C4-2B (cell line): Measurements from ENCODE around the gene OR52N1.

Source experiments
- H3K27ac ChIP-seq: fragments of 450-650 bp; 2 replicates; pipeline ENCODE4 v1.5.1; 2017
- ZFX ChIP-seq: fragments of 450-650 bp; IDR thresholded peaks from 2 replicates; pipeline ENCODE4 v1.6.1; 2017
- TF ChIP-seq, protein P1 (sequence below): fragments of 450-650 bp; conservative IDR thresholded peaks from 2 replicates; pipeline ENCODE4 v1.5.1; 2017; ENCODE audit warnings: mild to moderate bottlenecking

The OR52N1 gene

DNA sequence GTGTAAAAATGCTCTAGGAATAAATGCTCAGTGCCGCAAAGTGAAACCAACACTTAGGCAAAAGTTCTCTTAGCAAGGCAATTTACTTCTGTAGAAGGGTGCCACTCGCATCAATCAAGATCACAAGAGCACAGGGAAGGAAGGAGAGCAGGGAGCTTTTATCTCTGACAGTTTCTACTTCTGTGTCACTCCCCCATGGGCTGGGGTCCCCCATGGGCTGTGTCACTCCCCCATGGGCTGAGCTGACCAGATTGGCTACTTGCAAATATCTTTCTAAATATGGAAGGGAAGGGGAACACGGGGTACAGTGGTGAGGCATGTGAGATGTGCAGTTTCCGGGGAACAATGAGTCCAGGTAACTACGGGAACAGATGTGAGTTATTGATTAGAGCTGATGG, 18.1 kb upstream of the OR52N1 start:
- no peak for TF ChIP-seq ZFX
- TF ChIP-seq, protein P1, sequence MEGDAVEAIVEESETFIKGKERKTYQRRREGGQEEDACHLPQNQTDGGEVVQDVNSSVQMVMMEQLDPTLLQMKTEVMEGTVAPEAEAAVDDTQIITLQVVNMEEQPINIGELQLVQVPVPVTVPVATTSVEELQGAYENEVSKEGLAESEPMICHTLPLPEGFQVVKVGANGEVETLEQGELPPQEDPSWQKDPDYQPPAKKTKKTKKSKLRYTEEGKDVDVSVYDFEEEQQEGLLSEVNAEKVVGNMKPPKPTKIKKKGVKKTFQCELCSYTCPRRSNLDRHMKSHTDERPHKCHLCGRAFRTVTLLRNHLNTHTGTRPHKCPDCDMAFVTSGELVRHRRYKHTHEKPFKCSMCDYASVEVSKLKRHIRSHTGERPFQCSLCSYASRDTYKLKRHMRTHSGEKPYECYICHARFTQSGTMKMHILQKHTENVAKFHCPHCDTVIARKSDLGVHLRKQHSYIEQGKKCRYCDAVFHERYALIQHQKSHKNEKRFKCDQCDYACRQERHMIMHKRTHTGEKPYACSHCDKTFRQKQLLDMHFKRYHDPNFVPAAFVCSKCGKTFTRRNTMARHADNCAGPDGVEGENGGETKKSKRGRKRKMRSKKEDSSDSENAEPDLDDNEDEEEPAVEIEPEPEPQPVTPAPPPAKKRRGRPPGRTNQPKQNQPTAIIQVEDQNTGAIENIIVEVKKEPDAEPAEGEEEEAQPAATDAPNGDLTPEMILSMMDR, result no peak
- H3K27ac ChIP-seq, result no peak overlapping the region

DNA sequence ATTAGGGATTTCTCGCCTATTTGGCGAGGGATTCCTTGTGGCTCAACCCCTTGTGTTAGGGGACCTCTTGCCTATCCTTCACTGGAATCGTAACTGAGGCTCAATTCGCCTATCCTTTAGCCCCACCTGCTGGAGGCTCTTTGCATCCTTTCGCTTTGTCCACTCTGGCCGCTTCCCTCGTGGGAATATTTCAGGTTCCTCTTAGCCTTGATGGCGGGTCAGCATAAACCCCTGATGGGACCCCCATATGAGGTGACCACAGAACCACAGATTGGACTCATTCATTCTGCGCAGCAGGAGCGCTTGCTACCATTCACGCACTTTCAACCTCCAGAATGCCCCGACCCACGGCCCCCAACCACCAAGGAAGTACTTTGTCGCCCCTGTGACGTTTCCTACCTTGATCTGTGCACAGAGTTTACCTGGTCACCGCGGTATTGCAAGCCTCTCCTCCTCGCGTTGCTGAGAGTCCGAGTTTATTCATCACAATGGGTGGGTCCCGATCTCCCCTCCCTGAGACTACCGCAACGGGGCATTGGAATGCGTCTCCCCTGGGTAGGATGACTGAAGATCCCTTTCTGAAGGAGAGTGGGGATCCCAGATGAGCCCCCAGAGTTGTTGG, 17.5 kb upstream of the OR52N1 start, which contains the start of gene OR52N2:
OR52N2 (plus strand) TSS at position 425 of the 622 bp plus-strand sequence. CDS start 11,412 bp downstream, outside the sequence.
- no peak within 1 kb of the TSS for H3K27ac ChIP-seq
- TF ChIP-seq ZFX, result no peak
- TF ChIP-seq, protein P1, result peak; percentile 87

DNA sequence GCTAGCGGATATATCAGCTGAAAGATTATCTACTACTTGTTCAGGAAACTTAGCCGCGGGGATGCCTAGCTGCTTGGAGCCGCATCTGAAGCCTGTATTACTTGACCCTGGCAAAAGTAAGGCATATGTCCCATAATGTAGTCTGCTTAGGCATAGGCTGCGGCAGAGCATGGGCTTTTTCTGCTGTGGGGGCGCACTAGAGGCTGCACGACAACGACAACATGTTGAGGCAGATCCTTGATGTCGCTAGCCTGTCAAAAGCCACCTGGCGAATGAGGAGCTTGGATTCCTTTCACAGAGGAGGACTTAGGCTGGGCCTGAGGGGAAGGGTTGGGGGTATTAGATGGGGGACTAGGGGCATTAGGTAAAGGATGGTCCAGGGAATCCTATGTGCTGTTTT, 16.5 kb upstream of the OR52N1 start:
- H3K27ac ChIP-seq, result no peak overlapping the region
- TF ChIP-seq, protein P1, result no peak
- TF ChIP-seq ZFX, result no peak

DNA sequence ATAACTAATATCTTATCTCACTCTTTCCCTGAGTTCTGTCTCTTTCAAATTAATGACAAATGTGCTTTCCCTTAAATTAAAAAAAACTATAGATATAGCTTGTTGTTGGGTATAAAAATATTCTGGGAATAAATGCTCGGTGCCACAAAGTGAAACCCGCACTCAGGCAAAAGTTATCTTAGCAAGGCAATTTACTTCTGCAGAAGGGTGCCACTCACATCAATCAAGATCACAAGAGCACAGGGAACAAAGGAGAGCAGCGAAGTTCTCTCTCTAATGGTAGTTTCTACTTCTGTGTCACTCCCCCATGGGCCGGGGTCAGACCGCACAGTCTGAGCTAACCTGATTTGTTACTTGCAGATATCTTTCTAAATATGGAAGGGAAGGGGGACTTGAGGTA, 12.9 kb upstream of the OR52N1 start:
- no peak overlapping the region for H3K27ac ChIP-seq
- TF ChIP-seq, protein P1, result no peak
- TF ChIP-seq ZFX, result no peak

DNA sequence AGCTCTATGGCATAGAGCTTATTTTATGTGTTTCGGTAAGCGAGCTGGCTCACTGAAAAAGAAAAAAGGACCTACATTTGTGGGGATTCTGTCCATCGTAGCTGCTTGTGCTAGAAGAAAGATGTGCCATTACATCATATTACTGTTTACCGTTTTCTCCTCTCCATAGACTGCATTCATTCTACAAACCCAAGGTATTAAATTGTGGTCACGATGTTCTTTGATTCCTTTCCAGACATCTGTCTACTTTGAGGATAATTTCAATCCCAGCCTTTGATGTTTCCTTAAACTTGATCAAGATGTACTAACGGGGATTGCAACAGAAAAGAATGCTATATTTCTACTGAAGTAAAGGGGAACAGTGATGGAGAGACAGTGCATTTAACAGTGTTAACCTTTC, 5.5 kb upstream of the OR52N1 start:
- no peak overlapping the region for H3K27ac ChIP-seq
- no peak for TF ChIP-seq ZFX
- TF ChIP-seq, protein P1, result no peak

DNA sequence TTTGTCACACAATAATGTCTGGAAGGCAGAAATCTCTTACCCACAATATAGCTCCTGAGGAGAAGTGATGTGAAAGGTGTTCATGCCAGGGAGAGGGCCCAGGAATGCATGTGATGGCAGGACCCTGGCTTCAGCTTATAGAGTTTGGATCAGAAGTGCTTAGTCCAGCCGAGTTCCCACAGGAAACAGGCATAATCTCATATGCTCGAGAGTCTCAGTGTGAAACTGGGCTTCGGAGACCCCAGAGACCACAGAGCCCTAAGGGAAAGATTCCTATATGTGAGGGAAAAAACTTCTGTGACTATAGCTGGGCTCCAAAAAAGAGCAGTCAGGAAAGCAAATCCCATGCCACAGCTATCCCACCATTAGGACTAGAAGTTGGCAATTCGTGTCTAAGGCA, 7.8 kb downstream of the OR52N1 start, which contains the start of gene OR52N5:
OR52N5 (minus strand) TSS at position 101 of the 400 bp plus-strand sequence. CDS start 4,721 bp downstream, outside the sequence.
- TF ChIP-seq, protein P1, result no peak
- no peak for TF ChIP-seq ZFX
- no peak within 1 kb of the TSS for H3K27ac ChIP-seq

DNA sequence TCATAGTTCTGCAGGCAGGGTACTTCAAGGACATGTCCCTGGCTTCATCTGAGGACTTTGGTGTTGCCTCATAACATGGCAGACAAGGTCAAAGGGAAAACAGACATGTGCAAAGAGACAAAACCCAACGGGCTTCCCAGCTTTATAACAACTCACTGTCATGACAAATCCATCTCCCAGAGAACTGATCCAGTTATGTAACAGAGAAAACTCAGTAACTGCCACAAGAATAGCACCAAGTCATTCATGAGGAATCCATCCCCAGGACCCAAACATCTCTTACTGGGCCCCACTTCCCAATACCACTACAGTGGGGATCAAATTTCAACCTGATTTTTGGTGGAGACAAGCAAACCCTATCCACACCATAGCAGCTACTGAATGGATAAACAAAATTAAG, 24.0 kb downstream of the OR52N1 start:
- H3K27ac ChIP-seq, result no peak overlapping the region
- no peak for TF ChIP-seq ZFX
- TF ChIP-seq, protein P1, result no peak
